HepG2 (cell line): ENCODE data around the gene WTAP. TPM values are rescaled to one million over a fixed set of nuclear protein-coding genes. Genes with fewer than 3 reads are reported as not detected.

Source experiments
- ARNTL ChIP-seq: sonication (generic); formaldehyde crosslinking; IDR thresholded peaks from 2 replicates; pipeline ENCODE4 v1.4.0; 2020; ENCODE audit warnings: mild to moderate bottlenecking, missing genetic modification reagents
- ATF2 ChIP-seq: sonication (generic); formaldehyde crosslinking; IDR thresholded peaks from 2 replicates; pipeline ENCODE4 v1.4.0; 2020; ENCODE audit warnings: missing genetic modification reagents
- FOXA3 ChIP-seq: IDR thresholded peaks from 2 replicates; pipeline ENCODE4 v1.6.1; 2016; ENCODE audit warnings: missing genetic modification reagents, missing compliant biosample characterization
- HNRNPL ChIP-seq: fragments of 200-400 bp; formaldehyde crosslinking; IDR thresholded peaks from 2 replicates; pipeline ENCODE4 v1.6.1; 2017; ENCODE audit warnings: mild to moderate bottlenecking, low read depth, low read length
- HNRNPLL ChIP-seq: fragments of 200-400 bp; formaldehyde crosslinking; IDR thresholded peaks from 2 replicates; pipeline ENCODE4 v1.6.1; 2017; ENCODE audit warnings: mild to moderate bottlenecking, low read depth, low read length; ENCODE audit not compliant: poor library complexity, severe bottlenecking
- HOXA5 ChIP-seq: sonication (generic); formaldehyde crosslinking; IDR thresholded peaks from 2 replicates; pipeline ENCODE4 v1.4.0; 2020; ENCODE audit warnings: missing genetic modification reagents
- KAT2B ChIP-seq: fragments of 150-350 bp; IDR thresholded peaks from 2 replicates; pipeline ENCODE4 v1.6.1; 2014; ENCODE audit warnings: low read depth, low read length, borderline replicate concordance
- MEIS2 ChIP-seq: sonication (generic); formaldehyde crosslinking; IDR thresholded peaks from 2 replicates; pipeline ENCODE4 v1.9.0; 2021; ENCODE audit warnings: mild to moderate bottlenecking, missing genetic modification reagents
- NR2F2 ChIP-seq: IDR thresholded peaks from 2 replicates; pipeline ENCODE4 v1.6.1; 2012; ENCODE audit warnings: low read depth, inconsistent platforms, borderline replicate concordance
- ONECUT2 ChIP-seq: sonication (generic); formaldehyde crosslinking; IDR thresholded peaks from 2 replicates; pipeline ENCODE4 v1.4.0; 2020; ENCODE audit warnings: missing genetic modification reagents
- POGK ChIP-seq: sonication (generic); formaldehyde crosslinking; conservative IDR thresholded peaks from 2 replicates; pipeline ENCODE4 v1.8.0; 2022; ENCODE audit warnings: mild to moderate bottlenecking, moderate library complexity, missing genetic modification reagents
- RAD51 ChIP-seq: fragments of 450-650 bp; IDR thresholded peaks from 2 replicates; pipeline ENCODE4 v1.6.1; 2016; ENCODE audit warnings: borderline replicate concordance
- RXRB ChIP-seq: IDR thresholded peaks from 2 replicates; pipeline ENCODE4 v1.6.1; 2016; ENCODE audit warnings: borderline replicate concordance, missing genetic modification reagents, missing compliant biosample characterization
- SALL2 ChIP-seq: sonication (generic); formaldehyde crosslinking; IDR thresholded peaks from 2 replicates; pipeline ENCODE4 v1.8.1; 2023; ENCODE audit warnings: mild to moderate bottlenecking, missing genetic modification reagents, inconsistent platforms
- TFE3 ChIP-seq: IDR thresholded peaks from 2 replicates; pipeline ENCODE4 v1.6.1; 2016
- ZFY ChIP-seq: sonication (generic); formaldehyde crosslinking; IDR thresholded peaks from 2 replicates; pipeline ENCODE4 v1.4.0; 2020; ENCODE audit warnings: missing genetic modification reagents
- ZNF619 ChIP-seq: sonication (generic); formaldehyde crosslinking; IDR thresholded peaks from 2 replicates; pipeline ENCODE4 v1.4.0; 2020; ENCODE audit warnings: mild to moderate bottlenecking, missing genetic modification reagents
- ZSCAN31 ChIP-seq: sonication (generic); formaldehyde crosslinking; IDR thresholded peaks from 2 replicates; pipeline ENCODE4 v1.5.0; 2020; ENCODE audit warnings: low read depth, mild to moderate bottlenecking, missing genetic modification reagents
- polyA plus RNA-seq, 8 experiments: library from polyadenylated mRNA; depleted of rRNA in 3 of 8; stranded (reverse) in 7 of 8; unstranded in 1 of 8; fragments of >200 nt; fragmentation: Illumina TruSeq in 4 of 8; extraction: Trizol in 4 of 8; gene quantifications; 2 replicates each; pipeline versions ENCODE4 v1.2.1 to v1.2.3, GENCODE V29; 2011 to 2016; ENCODE audit warnings: low read depth in 4 of 8, missing spikeins in 1 of 8, mixed read lengths in 1 of 8; ENCODE audit not compliant: insufficient read depth in 1 of 8
- total RNA-seq, 5 experiments: library from RNA; depleted of rRNA; stranded (reverse); fragments of >200 nt; fragmentation: Illumina TruSeq; extraction: Trizol; gene quantifications; 2 replicates each; pipeline ENCODE4 v1.2.3, GENCODE V29; 2016; ENCODE audit warnings: low read depth in 1 of 5
- TF ChIP-seq, protein P1 (sequence below): sonication (generic); formaldehyde crosslinking; IDR thresholded peaks from 2 replicates; pipeline ENCODE4 v1.5.1; 2020; ENCODE audit warnings: mild to moderate bottlenecking, missing genetic modification reagents, borderline replicate concordance

Gene WTAP
- total and polyA plus RNA-seq, 2 of the 13 experiments (the other 11 are each of a cell fraction or from before 2014, with no cell fraction given), result 31.6 to 167 TPM

- TF ChIP-seq, protein P1, sequence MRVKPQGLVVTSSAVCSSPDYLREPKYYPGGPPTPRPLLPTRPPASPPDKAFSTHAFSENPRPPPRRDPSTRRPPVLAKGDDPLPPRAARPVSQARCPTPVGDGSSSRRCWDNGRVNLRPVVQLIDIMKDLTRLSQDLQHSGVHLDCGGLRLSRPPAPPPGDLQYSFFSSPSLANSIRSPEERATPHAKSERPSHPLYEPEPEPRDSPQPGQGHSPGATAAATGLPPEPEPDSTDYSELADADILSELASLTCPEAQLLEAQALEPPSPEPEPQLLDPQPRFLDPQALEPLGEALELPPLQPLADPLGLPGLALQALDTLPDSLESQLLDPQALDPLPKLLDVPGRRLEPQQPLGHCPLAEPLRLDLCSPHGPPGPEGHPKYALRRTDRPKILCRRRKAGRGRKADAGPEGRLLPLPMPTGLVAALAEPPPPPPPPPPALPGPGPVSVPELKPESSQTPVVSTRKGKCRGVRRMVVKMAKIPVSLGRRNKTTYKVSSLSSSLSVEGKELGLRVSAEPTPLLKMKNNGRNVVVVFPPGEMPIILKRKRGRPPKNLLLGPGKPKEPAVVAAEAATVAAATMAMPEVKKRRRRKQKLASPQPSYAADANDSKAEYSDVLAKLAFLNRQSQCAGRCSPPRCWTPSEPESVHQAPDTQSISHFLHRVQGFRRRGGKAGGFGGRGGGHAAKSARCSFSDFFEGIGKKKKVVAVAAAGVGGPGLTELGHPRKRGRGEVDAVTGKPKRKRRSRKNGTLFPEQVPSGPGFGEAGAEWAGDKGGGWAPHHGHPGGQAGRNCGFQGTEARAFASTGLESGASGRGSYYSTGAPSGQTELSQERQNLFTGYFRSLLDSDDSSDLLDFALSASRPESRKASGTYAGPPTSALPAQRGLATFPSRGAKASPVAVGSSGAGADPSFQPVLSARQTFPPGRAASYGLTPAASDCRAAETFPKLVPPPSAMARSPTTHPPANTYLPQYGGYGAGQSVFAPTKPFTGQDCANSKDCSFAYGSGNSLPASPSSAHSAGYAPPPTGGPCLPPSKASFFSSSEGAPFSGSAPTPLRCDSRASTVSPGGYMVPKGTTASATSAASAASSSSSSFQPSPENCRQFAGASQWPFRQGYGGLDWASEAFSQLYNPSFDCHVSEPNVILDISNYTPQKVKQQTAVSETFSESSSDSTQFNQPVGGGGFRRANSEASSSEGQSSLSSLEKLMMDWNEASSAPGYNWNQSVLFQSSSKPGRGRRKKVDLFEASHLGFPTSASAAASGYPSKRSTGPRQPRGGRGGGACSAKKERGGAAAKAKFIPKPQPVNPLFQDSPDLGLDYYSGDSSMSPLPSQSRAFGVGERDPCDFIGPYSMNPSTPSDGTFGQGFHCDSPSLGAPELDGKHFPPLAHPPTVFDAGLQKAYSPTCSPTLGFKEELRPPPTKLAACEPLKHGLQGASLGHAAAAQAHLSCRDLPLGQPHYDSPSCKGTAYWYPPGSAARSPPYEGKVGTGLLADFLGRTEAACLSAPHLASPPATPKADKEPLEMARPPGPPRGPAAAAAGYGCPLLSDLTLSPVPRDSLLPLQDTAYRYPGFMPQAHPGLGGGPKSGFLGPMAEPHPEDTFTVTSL (CRISPR knock-in tag), result 0 out of 2 replicates have a peak, but pooled peaks have one; percentile 35
- TF ChIP-seq ZSCAN31 (CRISPR knock-in tag), result peak; percentile 96
- peak; percentile 81; the same call in 1 of the 2 replicates for TF ChIP-seq ZNF619 (CRISPR knock-in tag)
- peak; percentile 22; the same call in 1 of the 2 replicates for TF ChIP-seq NR2F2
- TF ChIP-seq MEIS2 (CRISPR knock-in tag), result peak; percentile 68
- TF ChIP-seq HNRNPL, result peak; percentile 86; the same call in 1 of the 2 replicates
- TF ChIP-seq FOXA3, result peak; percentile 60
- peak; percentile 90 for TF ChIP-seq POGK (CRISPR knock-in tag)
- TF ChIP-seq ATF2 (CRISPR knock-in tag), result peak; percentile 76
- peak; percentile 92 for TF ChIP-seq ZFY (CRISPR knock-in tag)
- TF ChIP-seq TFE3, result peak; percentile 40; the same call in 1 of the 2 replicates
- peak; percentile 59 for TF ChIP-seq SALL2
- TF ChIP-seq RAD51, result no peak
- peak; percentile 68 for TF ChIP-seq ARNTL (CRISPR knock-in tag)
- TF ChIP-seq ONECUT2 (CRISPR knock-in tag), result no peak; the same call in 1 of the 2 replicates
- peak; percentile 95 for TF ChIP-seq HOXA5 (CRISPR knock-in tag)
- TF ChIP-seq RXRB (CRISPR knock-in tag), result peak; percentile 64; the same call in 1 of the 2 replicates
- no peak for TF ChIP-seq KAT2B
- TF ChIP-seq HNRNPLL, result peak; percentile 99
Measured at GRCh38 chr6:159693128-159693893, 34.0 kb upstream of the WTAP start, which contains the start of gene SOD2 (continued).
